BE2C (cell line): ENCODE measurements around the gene SMIM29.

Source experiments
- DNase-seq: peaks from one replicate; pipeline ENCODE4 v3.0.0-alpha.2; 2020
- H3K27me3 ChIP-seq: fragments of 250-450 bp; sonication (Bioruptor Pico); 2 replicates; pipeline ENCODE4 v1.5.1; 2020; ENCODE audit warnings: mild to moderate bottlenecking
- H3K36me3 ChIP-seq: fragments of 250-450 bp; sonication (Bioruptor Pico); 2 replicates; pipeline ENCODE4 v1.5.1; 2020; ENCODE audit warnings: mild to moderate bottlenecking
- H3K4me1 ChIP-seq: fragments of 250-450 bp; sonication (Bioruptor Pico); 2 replicates; pipeline ENCODE4 v1.5.1; 2020
- H3K4me3 ChIP-seq: 2 replicates; pipeline ENCODE4 v1.5.1; 2011; ENCODE audit warnings: low read depth, low read length
- H3K9me3 ChIP-seq: fragments of 250-450 bp; sonication (Bioruptor Pico); 2 replicates; pipeline ENCODE4 v1.5.1; 2020
- TF ChIP-seq, protein P1 (sequence below): IDR thresholded peaks from 2 replicates; pipeline ENCODE4 v1.5.1; 2012; ENCODE audit warnings: mild to moderate bottlenecking, low read depth, low read length

Gene SMIM29

DNA sequence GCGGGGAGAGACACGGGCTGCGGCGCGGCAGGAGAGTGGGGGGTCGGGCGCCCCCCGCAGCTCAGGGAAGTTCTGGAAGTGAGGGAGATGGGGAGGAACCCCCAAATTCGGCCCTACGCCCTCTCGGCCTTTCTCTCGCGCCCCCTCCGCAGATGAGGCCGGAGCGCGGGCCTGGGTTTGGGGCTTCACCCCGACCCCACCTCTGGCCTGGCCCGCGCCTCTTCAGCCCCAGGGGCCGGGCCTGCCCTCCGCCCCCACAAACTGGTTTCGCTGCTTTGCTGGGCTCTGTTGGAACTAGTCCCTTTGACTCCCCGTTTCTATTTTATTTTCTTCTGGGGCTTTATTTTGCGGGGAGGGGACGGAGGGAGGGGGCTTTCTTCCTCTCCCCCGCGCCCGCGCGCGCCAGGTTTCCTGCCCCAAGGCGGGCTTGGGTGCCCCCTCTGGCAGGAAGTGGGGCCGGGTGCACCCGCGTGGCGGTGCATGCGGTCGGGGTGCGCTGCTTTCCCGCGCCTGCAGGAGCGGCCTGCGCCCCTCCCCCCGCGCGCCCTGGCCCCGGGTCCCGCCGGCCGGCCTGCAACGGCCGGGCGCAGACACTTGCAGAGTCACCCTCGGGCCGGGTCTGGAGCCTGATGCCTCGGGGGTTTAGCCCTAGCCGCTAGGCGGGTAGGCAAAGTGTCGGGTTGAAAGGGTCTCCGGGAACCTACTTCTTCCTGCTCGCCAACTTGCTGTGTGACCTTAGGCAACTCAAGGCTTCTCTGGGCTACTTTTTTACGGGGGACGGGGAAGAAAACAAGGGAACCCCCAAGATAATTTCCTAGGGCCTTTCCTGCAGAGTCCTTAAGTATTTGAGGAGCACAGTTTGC lies 10.9 kb downstream of the SMIM29 start:
- peak; percentile 87 for DNase-seq
- Histone ChIP-seq H3K36me3 (peaks cover 28% of the 10 kb centered on the region), H3K4me3 (peak overlapping the region; percentile 87), H3K4me1 (no peaks in the 10 kb centered on the region), H3K9me3 (no peaks in the 10 kb centered on the region), H3K27me3 (no peaks in the 10 kb centered on the region)
- TF ChIP-seq, protein P1, sequence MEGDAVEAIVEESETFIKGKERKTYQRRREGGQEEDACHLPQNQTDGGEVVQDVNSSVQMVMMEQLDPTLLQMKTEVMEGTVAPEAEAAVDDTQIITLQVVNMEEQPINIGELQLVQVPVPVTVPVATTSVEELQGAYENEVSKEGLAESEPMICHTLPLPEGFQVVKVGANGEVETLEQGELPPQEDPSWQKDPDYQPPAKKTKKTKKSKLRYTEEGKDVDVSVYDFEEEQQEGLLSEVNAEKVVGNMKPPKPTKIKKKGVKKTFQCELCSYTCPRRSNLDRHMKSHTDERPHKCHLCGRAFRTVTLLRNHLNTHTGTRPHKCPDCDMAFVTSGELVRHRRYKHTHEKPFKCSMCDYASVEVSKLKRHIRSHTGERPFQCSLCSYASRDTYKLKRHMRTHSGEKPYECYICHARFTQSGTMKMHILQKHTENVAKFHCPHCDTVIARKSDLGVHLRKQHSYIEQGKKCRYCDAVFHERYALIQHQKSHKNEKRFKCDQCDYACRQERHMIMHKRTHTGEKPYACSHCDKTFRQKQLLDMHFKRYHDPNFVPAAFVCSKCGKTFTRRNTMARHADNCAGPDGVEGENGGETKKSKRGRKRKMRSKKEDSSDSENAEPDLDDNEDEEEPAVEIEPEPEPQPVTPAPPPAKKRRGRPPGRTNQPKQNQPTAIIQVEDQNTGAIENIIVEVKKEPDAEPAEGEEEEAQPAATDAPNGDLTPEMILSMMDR: peak; percentile 22

GRCh38 chr6:34237316-34237721 lies 11.5 kb downstream of the SMIM29 start:
- Histone ChIP-seq H3K27me3 (no peaks in the 10 kb centered on the region), H3K4me1 (no peaks in the 10 kb centered on the region), H3K4me3 (peak overlapping the region; percentile 87), H3K36me3 (peaks cover 22% of the 10 kb centered on the region), H3K9me3 (no peaks in the 10 kb centered on the region)
- TF ChIP-seq, protein P1: no peak
- DNase-seq: peak; percentile 60

DNA sequence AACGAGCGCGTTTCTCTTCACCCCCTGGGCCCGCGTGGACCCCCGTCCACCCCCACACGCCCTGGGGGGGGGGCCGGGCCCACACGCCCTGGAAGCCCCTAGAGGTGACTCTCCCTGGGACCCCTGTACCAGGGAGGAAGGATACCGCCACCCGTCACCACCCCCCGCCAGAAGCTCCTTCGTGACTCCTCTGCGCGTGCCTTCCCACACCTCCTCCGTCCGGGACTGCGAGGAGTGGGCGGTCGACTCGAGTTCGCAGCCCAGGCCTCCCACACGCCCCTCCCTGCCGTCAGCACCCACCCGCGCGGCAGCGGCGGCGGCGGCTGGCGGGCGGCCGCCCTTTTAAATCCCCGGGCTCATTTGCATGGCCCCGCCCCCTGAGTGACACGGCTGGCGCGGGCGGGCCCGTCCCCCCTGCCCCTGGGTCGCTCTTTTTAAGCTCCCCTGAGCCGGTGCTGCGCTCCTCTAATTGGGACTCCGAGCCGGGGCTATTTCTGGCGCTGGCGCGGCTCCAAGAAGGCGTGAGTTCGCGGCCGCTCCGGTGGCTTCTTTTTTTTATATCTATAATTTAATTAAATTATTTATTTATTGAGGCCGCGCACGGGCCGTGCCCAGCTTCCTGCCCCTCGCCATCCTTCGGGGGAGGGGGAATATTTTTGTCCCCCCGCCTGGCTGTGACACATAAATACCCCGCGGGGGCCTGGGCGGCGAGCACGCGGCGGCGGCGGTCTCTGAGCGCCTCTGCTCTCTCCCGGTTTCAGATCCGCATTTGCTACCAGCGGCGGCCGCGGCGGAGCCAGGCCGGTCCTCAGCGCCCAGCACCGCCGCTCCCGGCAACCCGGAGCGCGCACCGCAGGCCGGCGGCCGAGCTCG lies 12.1 kb downstream of the SMIM29 start, which contains the start of gene HMGA1:
TSS of gene HMGA1 (plus strand) at position 431 of the 873 bp plus-strand sequence. CDS start 3,908 bp downstream, outside the sequence.
- H3K9me3 ChIP-seq: no peaks in the 10 kb centered on the region
- no peaks in the 10 kb centered on the region for H3K27me3 ChIP-seq
- peak; percentile 97 for DNase-seq
- H3K4me3 ChIP-seq: peak within 1 kb of the TSS; percentile 87
- TF ChIP-seq, protein P1: no peak
- H3K36me3 ChIP-seq: peaks cover 16% of the 10 kb centered on the region
- no peaks in the 10 kb centered on the region for H3K4me1 ChIP-seq

DNA sequence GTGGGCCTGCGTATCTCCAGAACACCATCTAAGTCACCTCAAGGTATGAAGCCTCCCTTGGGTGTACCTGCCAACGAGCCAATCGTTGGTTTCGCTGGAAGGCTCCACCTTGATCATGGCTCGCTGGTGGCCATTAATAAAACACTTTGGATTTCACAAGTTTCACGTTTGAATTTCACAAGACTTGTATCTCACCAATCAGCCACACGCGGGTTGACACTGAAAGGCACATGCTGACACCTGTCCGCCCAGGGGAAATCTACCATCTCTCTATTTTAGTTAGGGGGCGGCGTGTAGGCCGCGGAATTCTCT lies 12.7 kb downstream of the SMIM29 start:
- Histone ChIP-seq H3K4me1 (no peaks in the 10 kb centered on the region), H3K27me3 (no peaks in the 10 kb centered on the region), H3K9me3 (no peaks in the 10 kb centered on the region), H3K4me3 (no peak overlapping the region), H3K36me3 (peaks cover 10% of the 10 kb centered on the region)
- TF ChIP-seq, protein P1: no peak
- no peak for DNase-seq

DNA sequence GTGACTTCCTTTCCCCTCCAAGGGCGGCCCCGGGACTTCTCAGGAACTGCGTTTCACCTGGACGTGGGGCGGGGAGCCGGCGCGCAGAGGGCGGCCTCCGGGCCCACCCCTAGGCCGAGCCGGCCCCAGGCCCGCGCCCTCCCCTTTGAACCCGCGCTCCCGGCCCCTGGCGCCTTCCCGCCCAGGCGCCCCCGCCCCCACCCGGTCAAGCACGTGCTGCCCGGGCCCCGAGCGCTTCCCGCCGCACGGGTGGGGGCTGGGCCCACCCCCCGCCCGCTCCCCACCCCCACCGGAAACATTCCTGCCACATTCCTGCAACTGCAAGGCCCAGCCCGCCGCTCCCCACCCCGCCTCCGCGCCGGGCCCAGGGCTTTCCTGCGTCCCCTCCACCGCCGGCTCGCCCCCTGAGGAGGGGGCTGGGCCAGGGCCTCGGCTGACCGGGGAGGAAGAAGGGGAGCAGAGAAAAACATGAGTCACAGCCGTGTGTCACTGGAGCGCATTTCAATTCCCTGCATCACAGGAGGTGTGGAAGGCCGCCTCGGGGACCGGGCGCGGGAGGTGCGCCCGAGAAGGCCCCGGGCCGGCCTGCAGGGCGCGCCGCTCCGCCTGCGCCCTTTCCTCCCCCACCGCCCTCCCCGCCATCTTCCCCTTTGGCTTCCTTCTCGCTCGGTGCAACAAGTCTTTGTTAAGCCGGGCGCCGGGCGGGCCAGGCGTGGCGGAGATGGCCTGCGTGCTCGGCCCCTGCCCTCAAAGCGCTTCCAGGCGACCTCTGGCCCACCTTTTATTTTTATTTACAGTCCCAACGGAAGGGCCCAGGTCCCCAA lies 13.3 kb downstream of the SMIM29 start:
- Histone ChIP-seq H3K27me3 (no peaks in the 10 kb centered on the region), H3K4me1 (no peaks in the 10 kb centered on the region), H3K4me3 (no peak overlapping the region), H3K36me3 (peaks cover 4% of the 10 kb centered on the region), H3K9me3 (no peaks in the 10 kb centered on the region)
- TF ChIP-seq, protein P1: no peak
- DNase-seq: no peak
